GM04504 (cell line): ENCODE measurements around the gene CRYBG3.
A peak's percentile ranks its signal among the peaks of the same experiment; 100 is the strongest.
"Not testable (repeated sequence)": the region's sequence is repeated elsewhere in the genome, so short reads cannot be mapped to it uniquely, and the experiment has no call there.

Experiments
- DNase-seq: peaks from one replicate; pipeline ENCODE4 v3.0.0-alpha.2; 2012; ENCODE audit warnings: low read depth

The CRYBG3 gene

DNA sequence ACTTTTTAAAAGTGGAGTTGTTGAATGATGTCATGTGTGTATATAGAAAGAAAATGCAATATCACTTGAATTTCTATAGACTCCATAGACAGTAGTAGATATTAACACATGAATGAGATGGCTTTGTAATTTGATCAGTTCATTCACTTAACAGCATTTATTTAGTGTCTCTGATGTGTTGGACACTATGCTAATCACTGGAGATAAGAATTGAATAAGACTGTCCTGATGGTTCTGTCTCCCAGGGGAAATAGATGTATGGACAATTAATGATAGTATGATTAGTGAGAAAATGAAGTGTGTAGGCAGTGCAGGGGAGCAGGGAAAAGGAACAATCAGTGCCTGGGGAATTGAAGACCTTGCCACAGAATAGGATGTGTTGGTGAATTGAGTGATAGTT, 77.5 kb downstream of the CRYBG3 start:
- DNase-seq: no peak

DNA sequence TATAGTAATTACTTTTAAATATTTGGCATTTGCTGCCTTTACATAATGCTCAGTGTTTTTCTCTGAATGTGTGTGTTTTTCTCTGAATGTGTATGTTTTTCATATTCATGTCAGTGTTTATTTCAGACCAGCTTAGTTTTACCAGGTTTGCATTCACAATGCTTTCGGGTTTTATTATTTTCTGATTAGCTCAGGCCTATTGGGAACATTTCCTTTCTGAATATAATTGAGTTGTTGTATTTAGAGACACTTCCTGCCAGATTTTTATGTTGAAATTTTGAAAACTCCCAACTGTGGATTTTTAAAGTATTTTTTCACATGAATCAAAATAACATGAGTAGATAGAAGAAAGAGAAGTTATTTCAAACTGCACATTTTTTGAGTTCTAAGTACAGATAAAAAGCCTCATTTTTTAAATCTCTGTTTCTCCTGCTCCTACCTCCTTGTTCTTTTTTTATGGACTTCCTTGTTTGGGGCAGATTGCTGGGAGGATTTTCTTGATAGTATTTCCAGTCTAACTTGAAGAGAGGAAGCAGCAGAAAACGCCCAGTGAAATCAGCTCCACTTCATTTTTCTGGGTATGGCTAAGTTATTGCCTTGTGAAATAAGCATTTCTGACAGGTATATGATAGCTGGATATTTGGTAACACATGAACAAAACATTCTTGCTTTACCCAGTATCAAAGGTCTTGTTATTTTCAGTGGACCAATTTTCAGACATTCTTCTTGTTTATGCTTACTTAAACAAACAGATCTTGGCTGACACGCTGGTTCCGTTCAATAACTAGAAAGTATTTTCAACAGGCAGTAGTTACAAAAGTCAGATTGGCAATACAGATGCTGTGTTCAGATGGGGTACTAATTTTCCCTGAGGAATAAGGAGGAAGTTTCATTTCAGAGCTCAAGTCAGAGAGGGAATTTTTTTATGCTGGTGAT, 79.8 kb downstream of the CRYBG3 start:
- no peak for DNase-seq

DNA sequence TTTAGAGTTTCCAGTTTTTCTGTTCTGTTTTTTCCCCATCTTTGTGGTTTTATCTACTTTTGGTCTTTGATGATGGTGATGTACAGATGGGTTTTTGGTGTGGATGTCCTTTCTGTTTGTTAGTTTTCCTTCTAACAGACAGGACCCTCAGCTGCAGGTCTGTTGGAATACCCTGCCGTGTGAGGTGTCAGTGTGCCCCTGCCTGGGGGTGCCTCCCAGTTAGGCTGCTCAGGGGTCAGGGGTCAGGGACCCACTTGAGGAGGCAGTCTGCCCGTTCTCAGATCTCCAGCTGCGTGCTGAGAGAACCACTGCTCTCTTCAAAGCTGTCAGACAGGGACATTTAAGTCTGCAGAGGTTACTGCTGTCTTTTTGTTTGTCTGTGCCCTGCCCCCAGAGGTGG, 88.0 kb downstream of the CRYBG3 start:
- not testable (repeated sequence) for DNase-seq

DNA sequence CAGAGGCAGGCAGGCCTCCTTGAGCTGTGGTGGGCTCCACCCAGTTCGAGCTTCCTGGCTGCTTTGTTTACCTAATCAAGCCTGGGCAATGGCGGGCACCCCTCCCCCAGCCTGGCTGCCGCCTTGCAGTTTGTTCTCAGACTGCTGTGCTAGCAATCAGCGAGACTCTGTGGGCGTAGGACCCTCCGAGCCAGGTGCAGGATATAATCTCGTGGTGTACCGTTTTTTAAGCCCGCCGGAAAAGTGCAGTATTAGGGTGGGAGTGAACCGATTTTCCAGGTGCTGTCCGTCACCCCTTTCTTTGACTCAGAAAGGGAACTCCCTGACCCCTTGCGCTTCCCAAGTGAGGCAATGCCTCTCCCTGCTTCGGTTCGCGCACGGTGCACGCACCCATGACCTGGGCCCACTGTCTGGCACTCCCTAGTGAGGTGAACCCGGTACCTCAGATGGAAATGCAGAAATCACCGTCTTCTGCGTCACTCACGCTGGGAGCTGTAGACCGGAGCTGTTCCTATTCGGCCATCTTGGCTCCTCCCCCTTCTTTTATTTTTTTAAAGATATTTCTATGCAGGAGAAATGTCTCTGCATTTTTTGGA, 88.5 kb downstream of the CRYBG3 start:
- DNase-seq: not testable (repeated sequence)

DNA sequence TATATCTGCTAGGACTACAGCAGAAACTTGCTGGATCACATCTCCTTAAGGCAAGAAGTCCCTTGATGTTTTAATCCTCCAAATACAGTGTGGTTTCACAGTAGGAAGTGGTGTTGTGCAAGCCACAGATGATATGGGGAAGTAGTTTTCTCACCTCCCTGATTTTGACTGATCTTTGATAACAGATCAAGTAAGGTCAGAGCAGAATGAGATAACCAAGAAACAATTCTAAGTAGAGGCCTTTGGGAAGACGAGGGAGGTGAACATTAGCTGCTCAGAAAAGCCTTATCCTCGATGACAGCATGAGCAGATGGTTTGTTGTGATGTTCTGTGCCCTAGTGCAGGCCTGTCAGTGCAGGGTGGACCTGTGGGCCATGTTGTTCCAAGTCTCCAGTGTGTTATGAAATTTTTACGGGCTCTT, 89.1 kb downstream of the CRYBG3 start:
- DNase-seq: no peak

DNA sequence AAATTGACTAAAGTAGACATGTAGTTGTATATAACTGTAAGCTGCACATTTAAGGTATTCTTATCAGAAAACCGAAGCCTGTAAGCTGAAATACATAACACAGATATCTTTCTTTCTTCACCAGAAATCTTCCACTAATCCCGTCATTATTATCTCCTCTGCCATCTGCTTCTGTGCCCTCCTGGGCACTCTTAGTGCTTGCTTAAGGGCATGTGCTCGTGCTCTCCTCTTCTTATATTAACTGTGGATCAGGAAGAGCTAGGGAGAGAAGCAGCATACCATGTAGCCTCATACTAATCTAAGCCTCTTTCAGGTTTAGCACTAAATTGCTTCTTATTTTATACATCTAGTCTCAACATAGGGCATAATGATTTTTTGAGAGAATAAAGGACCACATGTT, 89.6 kb downstream of the CRYBG3 start:
- DNase-seq: no peak

DNA sequence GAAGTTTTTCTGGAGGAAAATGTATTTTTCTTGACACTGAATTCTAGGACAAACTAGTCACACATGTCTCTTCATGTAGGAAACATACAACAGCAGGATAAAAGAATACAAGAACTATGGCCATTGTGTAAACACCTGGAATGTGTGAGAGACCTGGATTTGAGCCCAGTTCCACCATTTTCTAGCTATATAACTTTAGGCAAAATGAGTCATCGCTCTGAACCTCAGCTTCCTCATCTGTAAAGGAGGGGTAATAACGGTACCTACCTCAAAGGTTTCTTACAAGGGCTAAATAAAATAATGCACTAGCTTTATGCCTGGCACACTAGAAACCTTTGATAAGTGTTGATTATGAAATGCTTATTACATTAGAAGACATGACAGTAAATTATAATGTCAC, 92.6 kb downstream of the CRYBG3 start:
- DNase-seq: no peak

DNA sequence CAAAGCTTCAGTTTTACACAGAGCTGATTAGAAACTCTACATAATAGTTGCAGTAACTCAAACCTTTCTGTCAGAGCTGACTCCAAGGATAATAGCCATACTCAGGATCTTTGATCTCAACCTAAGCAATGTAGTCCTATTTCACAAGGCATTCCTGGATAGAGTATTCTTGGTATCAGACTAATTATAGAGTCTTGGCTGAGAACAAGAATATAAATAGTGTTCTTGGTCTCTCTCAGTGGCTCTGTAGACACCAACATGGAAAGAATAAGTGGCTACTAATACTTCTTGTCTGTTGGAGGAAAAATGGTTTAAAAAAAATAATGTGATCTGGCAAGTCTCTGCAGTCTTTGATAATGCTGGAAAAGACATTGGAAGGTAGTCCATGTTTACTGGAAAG, 94.8 kb downstream of the CRYBG3 start:
- no peak for DNase-seq

DNA sequence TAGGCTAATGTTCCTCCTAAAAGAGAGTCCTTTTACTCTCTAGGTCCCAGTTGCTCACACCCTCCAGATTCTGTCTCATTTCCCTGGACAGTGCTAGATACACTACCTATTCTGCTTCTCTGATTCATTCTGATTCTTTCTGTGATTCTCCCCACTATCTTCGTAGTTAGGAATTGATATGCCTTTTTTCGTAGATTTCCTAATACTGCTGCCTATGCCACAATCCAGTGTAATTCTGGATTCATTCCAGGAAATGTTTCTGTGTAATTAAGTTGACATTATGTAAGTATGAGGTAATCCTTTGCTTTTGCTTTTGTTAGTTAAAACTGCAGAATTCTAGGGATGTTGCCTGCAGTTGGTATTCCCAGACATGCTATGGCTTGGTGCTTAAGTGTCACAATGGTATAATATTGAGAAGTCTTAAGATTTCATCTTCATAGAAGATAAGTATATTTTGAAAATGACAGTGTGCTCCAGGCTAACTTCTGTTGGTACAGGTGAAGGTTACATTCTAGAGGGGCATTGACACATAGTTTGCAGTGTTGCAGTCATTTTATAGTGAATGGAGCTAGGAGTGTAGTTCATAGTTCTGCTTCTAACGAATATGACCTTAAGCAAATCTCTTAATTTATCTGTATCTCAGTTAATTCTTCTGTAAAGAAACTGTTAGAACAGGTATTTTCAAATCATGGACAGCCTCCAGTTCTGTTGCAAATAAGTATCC, 96.2 kb downstream of the CRYBG3 start:
- DNase-seq: peak; percentile 8

DNA sequence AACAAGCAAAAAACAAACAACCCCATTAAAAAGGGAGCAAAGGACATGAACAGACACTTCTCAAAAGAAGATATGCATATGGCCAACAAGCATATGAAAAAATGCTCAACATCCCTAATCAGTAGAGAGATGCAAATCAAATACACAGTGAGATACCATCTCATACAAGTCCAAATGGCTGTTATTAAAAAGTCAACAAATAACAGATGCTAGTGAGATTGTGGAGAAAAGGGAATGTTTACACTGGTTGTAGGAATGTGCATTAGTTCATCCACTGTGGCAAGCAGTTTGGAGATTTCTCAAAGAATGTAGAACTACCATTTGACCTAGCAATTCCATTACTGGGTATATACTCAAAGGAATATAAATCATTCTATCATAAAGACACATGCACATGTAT, 105.9 kb downstream of the CRYBG3 start:
- DNase-seq: peak; percentile 14

DNA sequence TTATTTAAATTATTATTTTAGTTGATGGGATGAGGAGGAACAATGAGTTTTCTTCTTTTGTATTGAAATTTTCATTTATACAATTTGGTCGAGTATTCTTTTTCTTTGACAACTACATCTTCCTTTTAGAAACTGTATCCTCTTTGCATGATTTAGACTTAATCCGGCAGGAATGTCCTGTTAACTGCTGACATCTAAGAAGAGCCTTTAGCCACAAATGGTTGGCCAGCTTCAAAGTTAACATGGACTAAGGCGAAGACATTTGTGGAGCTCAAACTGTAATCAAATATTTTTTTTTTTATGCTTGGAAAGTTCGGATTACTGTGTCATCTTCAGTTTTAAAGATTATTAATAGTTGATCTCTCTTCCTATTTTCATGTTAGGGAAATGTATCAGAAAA, 107.2 kb downstream of the CRYBG3 start:
- no peak for DNase-seq

DNA sequence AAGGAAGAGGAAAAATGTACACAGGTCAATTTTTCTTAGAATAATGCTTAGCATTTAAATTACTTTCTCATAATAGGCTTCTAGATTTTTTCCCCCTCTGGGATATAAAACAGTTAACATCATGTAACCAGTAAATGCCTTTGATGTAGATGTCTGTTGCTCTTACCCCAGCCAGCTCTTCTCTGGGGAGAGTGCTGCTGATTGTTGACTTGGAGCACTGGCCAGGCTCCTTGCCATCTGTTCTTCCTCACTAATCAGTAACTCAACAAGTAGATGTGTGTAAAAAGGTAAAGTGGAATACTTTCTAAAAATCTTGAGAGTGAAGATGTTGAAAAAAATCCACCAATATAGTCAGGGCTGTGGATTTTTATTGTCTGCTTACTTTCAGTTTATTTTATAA, 108.2 kb downstream of the CRYBG3 start:
- DNase-seq: no peak

DNA sequence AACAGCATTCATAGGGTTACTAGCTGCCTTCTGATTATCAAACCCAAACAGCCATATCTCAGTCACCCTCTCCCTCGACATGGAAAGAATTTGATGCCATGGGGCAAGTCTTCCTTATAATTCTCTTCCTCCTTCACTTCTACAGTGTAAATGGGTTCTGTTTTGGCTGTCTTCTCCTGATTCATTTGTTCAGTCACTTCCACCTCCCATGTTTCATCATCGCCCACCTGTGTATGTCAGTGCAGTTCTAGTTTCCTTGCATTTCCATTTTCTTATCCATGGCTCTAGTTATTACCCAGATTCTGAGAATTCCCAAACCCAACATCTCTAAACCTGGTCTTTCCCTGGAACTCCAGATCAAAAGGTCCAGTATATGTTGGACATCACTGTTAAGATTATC, 109.4 kb downstream of the CRYBG3 start:
- DNase-seq: no peak

DNA sequence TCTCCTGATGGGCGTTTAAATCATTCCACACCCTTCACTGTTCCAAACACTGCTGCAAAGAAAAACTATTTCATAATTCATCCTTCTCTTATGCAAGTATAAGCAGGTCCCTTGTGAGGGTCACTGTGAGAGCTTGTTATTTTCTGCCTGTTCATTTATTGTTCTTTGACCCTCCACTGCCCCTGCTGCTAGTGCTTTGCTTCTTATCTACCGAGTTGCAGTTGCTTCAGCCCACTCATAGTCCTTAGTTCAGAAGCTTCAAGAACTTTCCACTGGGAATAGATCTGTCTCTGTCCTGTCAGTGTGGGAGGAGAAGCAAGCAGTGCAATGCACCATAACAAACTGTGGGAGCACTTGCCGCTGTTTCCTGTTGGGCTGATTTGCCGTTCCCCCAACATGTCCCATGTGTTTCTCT, 110.6 kb downstream of the CRYBG3 start:
- no peak for DNase-seq

DNA sequence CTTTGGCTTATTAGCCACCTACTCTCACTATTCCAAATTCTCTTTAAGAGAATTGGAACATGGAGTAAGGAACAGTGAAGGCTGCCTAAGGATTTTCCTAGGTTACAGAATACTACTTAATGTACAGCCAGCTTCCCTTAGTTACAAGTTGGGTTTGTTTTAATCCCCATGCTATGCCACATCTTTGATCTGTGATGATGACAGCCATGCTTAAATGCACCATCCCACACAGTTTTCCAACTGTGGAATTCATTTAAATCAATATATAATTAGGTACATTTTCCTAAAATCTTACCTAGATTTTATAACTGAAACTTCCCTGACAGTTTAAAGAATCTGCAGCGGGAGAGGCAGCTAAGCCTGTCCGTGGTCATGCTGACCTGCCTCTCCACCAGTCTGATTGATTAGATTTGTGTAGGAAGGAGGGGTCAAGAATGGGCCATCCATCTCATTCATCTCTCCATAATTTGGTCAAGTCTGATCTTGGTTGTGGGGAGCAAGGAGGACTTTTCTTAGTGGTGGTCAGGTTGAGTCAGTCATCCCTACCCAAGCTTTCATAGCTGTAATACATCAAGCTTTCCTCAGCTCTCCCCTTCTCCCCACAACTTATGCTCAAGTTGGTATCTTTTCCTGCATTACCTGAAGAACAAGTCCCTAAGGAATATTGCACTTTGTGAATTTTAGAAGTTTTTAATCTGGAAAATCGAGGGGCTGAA, 113.3 kb downstream of the CRYBG3 start:
- no peak for DNase-seq

DNA sequence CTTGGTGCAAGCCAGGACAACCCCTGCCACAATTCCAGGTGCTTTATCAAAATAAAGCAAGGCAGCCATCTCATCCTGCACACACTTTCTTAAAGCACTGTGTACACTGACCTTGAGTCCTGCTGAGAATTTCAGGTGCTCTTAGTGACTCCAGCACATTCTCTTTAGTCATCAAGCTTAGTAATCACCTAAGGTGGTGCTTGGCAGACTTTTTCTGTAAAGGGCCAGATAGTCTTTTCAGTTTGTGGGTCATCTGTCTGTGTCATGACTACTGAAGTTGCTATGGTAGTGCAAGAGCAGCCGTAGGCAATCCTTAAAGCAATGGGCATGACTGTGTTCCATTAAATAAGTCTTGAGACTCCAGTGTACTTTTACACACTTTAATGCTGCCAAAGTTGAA, 114.0 kb downstream of the CRYBG3 start:
- no peak for DNase-seq

DNA sequence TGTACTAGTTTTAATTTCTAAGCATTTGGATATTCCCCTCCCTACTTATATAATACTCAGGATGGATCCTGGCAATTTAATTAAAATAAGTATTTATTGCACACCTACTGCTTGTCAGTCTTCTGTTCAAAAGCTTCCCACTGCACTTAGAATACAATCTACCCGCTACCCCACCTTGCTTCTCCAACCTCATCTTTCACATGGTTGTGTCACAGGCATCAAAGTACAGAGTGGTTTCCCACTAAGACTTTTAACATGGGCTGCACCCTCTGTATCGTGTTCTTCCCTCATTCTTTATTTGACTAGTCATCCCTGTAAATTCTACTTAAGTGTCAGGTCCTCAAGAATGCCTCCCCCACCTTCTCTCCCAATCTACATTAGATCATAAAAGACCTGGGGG, 115.4 kb downstream of the CRYBG3 start:
- DNase-seq: no peak

DNA sequence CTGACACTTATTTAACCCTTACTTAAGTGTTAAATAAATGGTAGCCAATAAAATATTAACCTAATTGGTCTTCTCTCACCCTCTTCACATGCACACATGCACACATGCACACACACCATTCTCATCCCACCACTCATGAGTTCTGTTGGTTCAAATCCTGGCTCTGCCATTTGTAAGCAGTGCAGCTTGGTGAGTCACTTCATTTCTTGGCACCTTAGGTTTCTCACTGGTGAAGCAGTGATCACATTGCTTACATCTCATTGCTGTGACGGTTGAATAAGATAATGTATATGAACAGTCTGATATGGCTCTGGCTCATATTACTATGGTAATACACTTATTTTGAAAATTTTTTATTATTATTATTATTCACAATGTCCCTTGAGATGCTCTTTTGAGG, 116.6 kb downstream of the CRYBG3 start:
- DNase-seq: no peak

DNA sequence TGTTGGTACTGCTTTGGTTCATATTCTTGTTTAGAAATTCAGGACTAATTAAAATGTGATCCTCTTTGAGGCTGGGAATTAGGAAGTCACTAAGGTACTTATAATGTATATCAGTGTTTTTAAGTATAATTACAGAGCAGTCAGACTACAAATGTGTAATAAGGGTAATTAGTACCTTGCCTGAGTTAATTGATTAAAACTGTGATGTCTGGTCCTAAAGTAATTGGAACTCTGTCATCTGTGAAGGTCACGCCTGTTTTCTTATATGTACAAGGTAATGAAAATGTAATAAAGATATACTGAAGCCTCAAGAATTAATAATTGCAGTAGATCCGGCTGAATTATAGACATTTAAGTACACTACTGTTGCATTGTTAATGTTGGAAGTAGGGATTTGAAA, 117.6 kb downstream of the CRYBG3 start:
- no peak for DNase-seq

DNA sequence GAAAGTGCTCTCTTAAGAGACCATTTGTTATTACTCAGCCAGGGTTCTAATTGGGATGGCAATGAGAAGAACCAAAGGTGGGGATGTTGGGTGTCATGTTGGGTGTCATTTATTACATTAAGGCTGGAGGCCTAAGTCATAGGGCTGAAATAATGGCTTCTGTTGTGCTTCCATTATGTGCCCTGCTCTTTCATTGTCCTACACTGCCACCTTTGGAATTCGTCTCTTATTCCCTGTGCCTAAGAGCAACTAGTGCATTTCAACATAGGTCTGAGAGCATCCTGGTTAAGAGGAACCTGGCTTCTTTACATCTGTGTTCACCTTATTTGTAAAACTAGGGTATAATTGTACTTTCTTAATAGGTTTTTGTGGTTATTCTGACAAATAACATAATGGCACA, 118.2 kb downstream of the CRYBG3 start:
- DNase-seq: no peak

DNA sequence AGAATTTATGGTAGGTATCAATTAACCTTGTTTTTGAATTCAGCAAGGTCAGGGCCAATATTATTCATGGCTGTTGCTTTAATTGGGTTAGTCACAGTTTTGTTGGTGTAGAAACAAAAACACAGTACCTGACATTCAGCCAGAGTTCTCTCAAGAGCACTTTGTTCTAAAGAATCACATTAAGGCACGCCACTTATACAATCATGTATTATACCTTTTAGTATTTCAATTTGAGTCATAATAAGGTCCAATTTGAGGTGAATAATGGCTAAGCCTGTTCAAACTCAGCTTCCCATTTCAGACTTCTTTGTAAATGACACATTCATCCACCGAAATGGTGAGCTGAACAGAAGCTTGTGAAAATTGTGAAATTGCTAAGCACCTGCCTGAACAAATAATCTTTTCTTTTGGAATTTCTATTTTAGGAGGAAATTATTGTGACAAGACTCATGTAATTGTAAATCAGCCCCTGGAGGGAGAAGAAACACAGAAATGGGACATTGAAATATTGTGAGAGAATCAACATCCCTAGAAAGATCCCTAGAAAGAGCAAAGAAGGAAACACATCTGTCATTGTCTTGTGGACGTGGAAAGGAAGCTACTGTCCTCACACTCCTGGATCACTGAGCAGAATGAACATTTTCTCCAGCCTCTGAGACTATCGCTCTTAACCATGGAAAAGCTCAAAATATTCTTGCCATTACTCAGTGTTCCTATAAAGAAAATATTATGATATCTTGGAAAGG, 121.2 kb downstream of the CRYBG3 start:
- no peak for DNase-seq
